ENCODE results near the gene RPS27A.
A peak's percentile ranks its signal among the peaks of the same experiment; 100 is the strongest.

Gene RPS27A

DNA sequence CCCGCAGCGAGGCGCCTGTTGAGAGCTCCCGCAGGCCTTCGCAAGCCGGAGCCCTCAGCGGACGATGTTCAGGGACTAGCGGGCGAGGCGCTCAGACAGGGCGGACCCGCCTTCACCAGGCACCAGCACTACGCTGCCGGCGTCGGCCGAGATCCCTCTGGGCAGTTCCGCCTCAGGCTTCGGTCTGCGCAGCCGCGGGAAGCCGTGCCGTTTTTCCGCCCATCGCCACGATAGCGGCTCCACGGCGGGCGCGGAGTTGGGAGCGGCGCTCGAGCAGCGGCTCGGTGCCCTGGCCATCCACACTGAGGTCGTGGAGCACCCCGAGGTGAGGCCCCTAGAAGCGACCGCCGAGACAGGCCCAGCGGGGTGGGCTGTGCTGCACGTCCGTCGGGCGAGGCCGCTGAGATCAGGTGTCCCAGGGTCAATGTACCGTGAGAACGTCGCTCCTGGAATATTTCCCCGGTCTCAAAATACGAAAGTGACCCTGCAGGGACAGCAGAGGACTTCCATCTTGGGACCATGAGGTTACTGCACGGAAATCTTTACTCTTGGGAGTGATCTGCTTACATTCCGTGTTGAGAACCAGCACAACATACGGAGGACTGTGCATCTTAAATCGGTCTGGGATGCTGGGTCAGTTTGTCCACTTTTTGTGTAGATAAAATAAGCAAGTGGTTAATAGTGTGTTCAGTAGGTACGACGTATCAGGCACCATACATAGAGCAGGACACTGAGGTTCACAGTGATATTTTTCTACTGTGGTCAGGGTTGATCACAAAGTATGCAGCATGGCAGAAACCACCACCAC lies 49.8 kb downstream of the RPS27A start:
- Histone ChIP-seq H3K27me3 (ENCODE audit: insufficient read depth, low read length, poor library complexity) (no peaks in the 10 kb centered on the region), H4K20me1 (ENCODE audit: insufficient read depth, low read length) (no peaks in the 10 kb centered on the region), H3K4me2 (ENCODE audit: insufficient read depth, low read length) (peak overlapping the region; percentile 71), H3K36me3 (ENCODE audit: insufficient read depth, low read length) (peaks cover 5% of the 10 kb centered on the region; the same call in 1 of the 2 replicates), H2AFZ (ENCODE audit: low read depth, low read length) (peak overlapping the region; percentile 98), H3K9ac (ENCODE audit: low read depth, low read length) (peak overlapping the region; percentile 84), H3K9me3 (ENCODE audit: insufficient read depth, low read length, severe bottlenecking) (no peaks in the 10 kb centered on the region), H3K79me2 (ENCODE audit: insufficient read depth, low read length) (peaks cover 10% of the 10 kb centered on the region), H3K4me3 (ENCODE audit: low read depth in 1 of 2, low read length in 2 of 2) (peak overlapping the region; percentile 47 to 84), H3K27ac (ENCODE audit: low read length) (peak overlapping the region; percentile 88), H3K4me1 (ENCODE audit: insufficient read depth, low read length) (peaks cover 29% of the 10 kb centered on the region)
- TF ChIP-seq, protein P1, sequence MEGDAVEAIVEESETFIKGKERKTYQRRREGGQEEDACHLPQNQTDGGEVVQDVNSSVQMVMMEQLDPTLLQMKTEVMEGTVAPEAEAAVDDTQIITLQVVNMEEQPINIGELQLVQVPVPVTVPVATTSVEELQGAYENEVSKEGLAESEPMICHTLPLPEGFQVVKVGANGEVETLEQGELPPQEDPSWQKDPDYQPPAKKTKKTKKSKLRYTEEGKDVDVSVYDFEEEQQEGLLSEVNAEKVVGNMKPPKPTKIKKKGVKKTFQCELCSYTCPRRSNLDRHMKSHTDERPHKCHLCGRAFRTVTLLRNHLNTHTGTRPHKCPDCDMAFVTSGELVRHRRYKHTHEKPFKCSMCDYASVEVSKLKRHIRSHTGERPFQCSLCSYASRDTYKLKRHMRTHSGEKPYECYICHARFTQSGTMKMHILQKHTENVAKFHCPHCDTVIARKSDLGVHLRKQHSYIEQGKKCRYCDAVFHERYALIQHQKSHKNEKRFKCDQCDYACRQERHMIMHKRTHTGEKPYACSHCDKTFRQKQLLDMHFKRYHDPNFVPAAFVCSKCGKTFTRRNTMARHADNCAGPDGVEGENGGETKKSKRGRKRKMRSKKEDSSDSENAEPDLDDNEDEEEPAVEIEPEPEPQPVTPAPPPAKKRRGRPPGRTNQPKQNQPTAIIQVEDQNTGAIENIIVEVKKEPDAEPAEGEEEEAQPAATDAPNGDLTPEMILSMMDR (IDR thresholded peaks at IDR 0.05; ENCODE audit: borderline replicate concordance, extremely low read depth, low read length, poor library complexity, severe bottlenecking) = no peak
- no peak for TF ChIP-seq EZH2 (IDR thresholded peaks at IDR 0.05; ENCODE audit: borderline replicate concordance, low read depth, low read length, severe bottlenecking)
- peak; percentile 95 for ATAC-seq (ENCODE audit: insufficient read depth, low read depth)
- peak; percentile 88 for DNase-seq

DNA sequence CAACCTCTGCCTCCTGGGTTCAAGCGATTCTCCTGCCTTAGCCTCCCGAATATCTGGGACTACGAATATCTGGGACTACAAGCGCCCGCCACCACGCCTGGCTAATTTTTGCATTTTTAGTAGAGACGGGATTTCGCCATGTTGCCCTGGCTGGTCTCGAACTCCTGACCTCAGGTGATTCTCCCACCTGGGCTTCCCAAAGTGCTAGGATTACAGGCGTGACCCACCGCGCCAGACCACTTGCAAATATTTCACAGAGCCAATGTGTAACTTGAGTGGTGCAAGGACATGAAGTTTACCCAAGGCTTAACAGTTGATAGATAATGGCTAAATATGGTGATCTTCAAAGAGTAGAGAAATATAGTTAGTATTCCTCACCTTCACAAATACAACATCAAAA lies 50.6 kb downstream of the RPS27A start:
- ATAC-seq (ENCODE audit: insufficient read depth, low read depth) (no peak), DNase-seq (no peak)
- no peaks in the 10 kb centered on the region for H3K27me3 ChIP-seq (ENCODE audit: insufficient read depth, low read length, poor library complexity)
- TF ChIP-seq, protein P1 (IDR thresholded peaks at IDR 0.05; ENCODE audit: borderline replicate concordance, extremely low read depth, low read length, poor library complexity, severe bottlenecking) = no peak
- no peak for TF ChIP-seq EZH2 (IDR thresholded peaks at IDR 0.05; ENCODE audit: borderline replicate concordance, low read depth, low read length, severe bottlenecking)
- no peaks in the 10 kb centered on the region for H4K20me1 ChIP-seq (ENCODE audit: insufficient read depth, low read length)
- H3K36me3 ChIP-seq (ENCODE audit: insufficient read depth, low read length) = peaks cover 7% of the 10 kb centered on the region; the same call in 1 of the 2 replicates
- H3K9ac ChIP-seq (ENCODE audit: low read depth, low read length) = peak overlapping the region; percentile 84; the same call in 1 of the 2 replicates
- no peaks in the 10 kb centered on the region for H3K9me3 ChIP-seq (ENCODE audit: insufficient read depth, low read length, severe bottlenecking)
- H2AFZ ChIP-seq (ENCODE audit: low read depth, low read length) = no peak overlapping the region
- peaks cover 10% of the 10 kb centered on the region for H3K79me2 ChIP-seq (ENCODE audit: insufficient read depth, low read length)
- H3K27ac ChIP-seq (ENCODE audit: low read length) = no peak overlapping the region
- H3K4me1 ChIP-seq (ENCODE audit: insufficient read depth, low read length) = peaks cover 29% of the 10 kb centered on the region
- H3K4me3 ChIP-seq (ENCODE audit: low read depth in 1 of 2, low read length in 2 of 2) = peak overlapping the region in 1 of 2 experiments; percentile 84; a peak in 1 of 4 replicates
- H3K4me2 ChIP-seq (ENCODE audit: insufficient read depth, low read length) = peak overlapping the region; percentile 71; the same call in 1 of the 2 replicates

Measured in DND-41 (cell line).